ENCODE data around the gene PAK4.

DNA sequence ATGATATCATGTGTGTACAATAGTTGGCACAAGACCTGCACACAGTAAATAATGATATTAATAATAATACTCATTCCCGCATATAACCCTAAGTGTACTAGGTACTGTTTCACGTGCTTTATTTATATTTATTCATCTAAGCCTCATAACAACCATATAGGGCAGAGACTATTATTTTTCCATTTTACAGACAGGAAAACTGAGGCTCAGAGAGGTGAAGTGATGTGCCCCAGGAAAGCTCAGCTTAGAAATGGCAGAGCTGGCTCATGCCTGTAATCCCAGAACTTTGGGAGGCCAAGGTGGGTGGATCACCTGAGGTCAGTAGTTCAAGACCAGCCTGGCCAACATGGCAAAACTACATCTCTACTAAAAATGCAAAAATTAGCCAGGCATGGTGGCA is 27.9 kb upstream of the PAK4 start:
- TF ChIP-seq, protein P1, sequence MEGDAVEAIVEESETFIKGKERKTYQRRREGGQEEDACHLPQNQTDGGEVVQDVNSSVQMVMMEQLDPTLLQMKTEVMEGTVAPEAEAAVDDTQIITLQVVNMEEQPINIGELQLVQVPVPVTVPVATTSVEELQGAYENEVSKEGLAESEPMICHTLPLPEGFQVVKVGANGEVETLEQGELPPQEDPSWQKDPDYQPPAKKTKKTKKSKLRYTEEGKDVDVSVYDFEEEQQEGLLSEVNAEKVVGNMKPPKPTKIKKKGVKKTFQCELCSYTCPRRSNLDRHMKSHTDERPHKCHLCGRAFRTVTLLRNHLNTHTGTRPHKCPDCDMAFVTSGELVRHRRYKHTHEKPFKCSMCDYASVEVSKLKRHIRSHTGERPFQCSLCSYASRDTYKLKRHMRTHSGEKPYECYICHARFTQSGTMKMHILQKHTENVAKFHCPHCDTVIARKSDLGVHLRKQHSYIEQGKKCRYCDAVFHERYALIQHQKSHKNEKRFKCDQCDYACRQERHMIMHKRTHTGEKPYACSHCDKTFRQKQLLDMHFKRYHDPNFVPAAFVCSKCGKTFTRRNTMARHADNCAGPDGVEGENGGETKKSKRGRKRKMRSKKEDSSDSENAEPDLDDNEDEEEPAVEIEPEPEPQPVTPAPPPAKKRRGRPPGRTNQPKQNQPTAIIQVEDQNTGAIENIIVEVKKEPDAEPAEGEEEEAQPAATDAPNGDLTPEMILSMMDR (conservative IDR thresholded peaks at IDR 0.05; ENCODE audit: low read depth, low read length), result no peak
- no peak for TF ChIP-seq EZH2 (IDR thresholded peaks at IDR 0.05; ENCODE audit: borderline replicate concordance, low read depth, low read length, poor library complexity, severe bottlenecking)

All from A673 (cell line).